PC-3 (cell line): ENCODE measurements around the gene PRELID1. TPM values are rescaled to one million over a fixed set of nuclear protein-coding genes. Genes with fewer than 3 reads are reported as not detected.

Experiments
- ATAC-seq: fragments of 200-7000 bp; cut with Tn5 transposase; 2 replicates; pipeline ENCODE4 v1.9.1; 2020; ENCODE audit warnings: mild to moderate bottlenecking, moderate library complexity
- BruUV-seq: library from RNA; stranded (reverse); fragments of 400-500 nt; replicated peaks from 2 replicates; lab custom pipeline; 2021; lab: Mats Ljungman, UMichigan
- CTCF ChIA-PET: fragments of 300-600 bp; sonication (Branson Sonifier 250); formaldehyde crosslinking; loops from one replicate; lab custom pipeline; 2022; ENCODE audit warnings: antibody characterized with exemption; lab: Charles Lee
- POLR2A ChIA-PET: fragments of 300-600 bp; sonication (Branson Sonifier 250); formaldehyde crosslinking; loops from one replicate; lab custom pipeline; 2022; ENCODE audit warnings: antibody characterized with exemption; ENCODE audit not compliant: unreplicated experiment; lab: Charles Lee
- DNase-seq: peaks from one replicate; pipeline ENCODE4 v3.0.0-alpha.2; 2015
- H2AFZ ChIP-seq: fragments of 300-600 bp; sonication (generic); 2 replicates; pipeline ENCODE4 v1.6.0; 2016; ENCODE audit warnings: antibody characterized with exemption, low read length
- H3F3A ChIP-seq: fragments of 300-600 bp; sonication (generic); one replicate; pipeline ENCODE4 v1.6.0; 2017; ENCODE audit warnings: antibody characterized with exemption, low read length, control low read depth, mild to moderate bottlenecking; ENCODE audit not compliant: unreplicated experiment
- H3K27ac ChIP-seq: fragments of 300-600 bp; sonication (generic); 2 replicates; pipeline ENCODE4 v1.5.1; 2016; ENCODE audit warnings: mild to moderate bottlenecking, low read length
- H3K27me3 ChIP-seq: fragments of 300-600 bp; sonication (generic); 2 replicates; pipeline ENCODE4 v1.6.1; 2016; ENCODE audit warnings: low read length, mixed read lengths
- H3K36me3 ChIP-seq: fragments of 300-600 bp; sonication (generic); 2 replicates; pipeline ENCODE4 v1.6.1; 2016; ENCODE audit warnings: low read depth, mixed run types, low read length, mixed read lengths
- H3K4me1 ChIP-seq: fragments of 300-600 bp; sonication (generic); 2 replicates; pipeline ENCODE4 v1.5.1; 2016; ENCODE audit warnings: low read length; ENCODE audit not compliant: insufficient read depth
- H3K4me2 ChIP-seq: fragments of 300-600 bp; sonication (generic); 2 replicates; pipeline ENCODE4 v1.6.0; 2016; ENCODE audit warnings: low read length
- H3K4me3 ChIP-seq: fragments of 300-600 bp; sonication (generic); 2 replicates; pipeline ENCODE4 v1.5.1; 2016; ENCODE audit warnings: mild to moderate bottlenecking, low read length, mixed read lengths
- H3K79me2 ChIP-seq: fragments of 300-600 bp; sonication (generic); 2 replicates; pipeline ENCODE4 v1.6.1; 2017; ENCODE audit warnings: low read length, mixed read lengths
- H3K9ac ChIP-seq: fragments of 300-600 bp; sonication (generic); 2 replicates; pipeline ENCODE4 v1.6.0; 2016; ENCODE audit warnings: mild to moderate bottlenecking, low read length
- H3K9me2 ChIP-seq: fragments of 300-600 bp; sonication (generic); replicated peaks from 2 replicates; pipeline ENCODE4 v1.6.1; 2016; ENCODE audit warnings: mixed run types, low read length, mixed read lengths
- H3K9me3 ChIP-seq: fragments of 300-600 bp; sonication (generic); 2 replicates; pipeline ENCODE4 v1.6.1; 2016; ENCODE audit warnings: low read length, mixed read lengths
- H4K20me1 ChIP-seq: fragments of 300-600 bp; sonication (generic); 2 replicates; pipeline ENCODE4 v1.6.1; 2016; ENCODE audit warnings: low read length, mixed read lengths
- EZH2 ChIP-seq: fragments of 300-600 bp; sonication (generic); IDR thresholded peaks from one replicate; pipeline ENCODE4 v1.6.1; 2017; ENCODE audit warnings: antibody characterized with exemption, mild to moderate bottlenecking, low read length; ENCODE audit not compliant: unreplicated experiment
- EZH2phosphoT487 ChIP-seq: fragments of 300-600 bp; sonication (generic); IDR thresholded peaks from 2 replicates; pipeline ENCODE4 v1.6.1; 2018; ENCODE audit warnings: mild to moderate bottlenecking, antibody characterized with exemption, low read length, borderline replicate concordance
- intact Hi-C: fragments of 100-400 bp; cut with micrococcal nuclease; formaldehyde crosslinking; loops from 2 replicates; pipeline ENCODE4 v1.9.0; 2023
- total RNA-seq: library from RNA; depleted of rRNA; stranded (reverse); fragments of >200 nt; gene quantifications from 2 replicates; pipeline ENCODE4 v1.2.3, GENCODE V29; 2014
- TF ChIP-seq, protein P1 (sequence below): fragments of 300-600 bp; sonication (generic); conservative IDR thresholded peaks from 2 replicates; pipeline ENCODE4 v1.5.1; 2017; ENCODE audit warnings: antibody characterized with exemption, low read depth, mild to moderate bottlenecking, low read length

Gene PRELID1
- total RNA-seq, 1 experiment from 2014 or later = 505 TPM

DNA sequence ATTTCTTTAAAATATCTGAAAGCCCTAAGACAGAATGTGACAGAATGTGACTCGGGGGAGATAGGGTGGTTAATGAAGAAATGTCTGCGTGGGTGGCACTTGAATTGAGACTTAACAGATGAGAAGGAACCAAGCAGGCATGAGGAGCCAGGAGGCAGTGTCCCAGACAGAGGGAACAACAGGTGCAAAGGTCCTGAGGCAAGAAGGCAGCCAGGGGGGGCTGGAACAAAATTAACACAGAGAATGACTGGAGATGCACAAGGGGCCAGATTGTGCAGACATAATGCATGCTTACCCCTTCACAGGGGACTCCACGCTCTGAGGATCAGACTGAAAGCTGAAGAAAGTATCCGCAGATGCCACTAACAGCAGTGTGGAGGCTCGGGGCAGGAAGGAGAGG is 46.2 kb downstream of the PRELID1 start:
- no peak for ATAC-seq
- CTCF ChIA-PET = no interaction called here
- no peak overlapping the region for H3K27ac ChIP-seq
- POLR2A ChIA-PET = no interaction called here
- H3K4me2 ChIP-seq = peak overlapping the region; percentile 96
- H3K27me3 ChIP-seq = no peaks in the 10 kb centered on the region
- DNase-seq = no peak
- no peaks in the 10 kb centered on the region for H3K9me2 ChIP-seq
- H3K79me2 ChIP-seq = peaks cover 64% of the 10 kb centered on the region
- peaks cover 36% of the 10 kb centered on the region for H3K4me1 ChIP-seq
- no TSS peak for BruUV-seq
- no peak overlapping the region for H2AFZ ChIP-seq
- H3K36me3 ChIP-seq = peaks cover 6% of the 10 kb centered on the region; the same call in 1 of the 2 replicates
- no peaks in the 10 kb centered on the region for H3K9me3 ChIP-seq
- peaks cover 8% of the 10 kb centered on the region for H3F3A ChIP-seq
- 0 out of 2 replicates have a peak, but pooled peaks cover 6% of the 10 kb centered on the region for H4K20me1 ChIP-seq
- intact Hi-C loops = loop anchor here (1.0 kb wide), 1 partner anchor 31 kb away; no protein-coding TSS in a partner anchor
- H3K9ac ChIP-seq = no peak overlapping the region
- TF ChIP-seq, protein P1, sequence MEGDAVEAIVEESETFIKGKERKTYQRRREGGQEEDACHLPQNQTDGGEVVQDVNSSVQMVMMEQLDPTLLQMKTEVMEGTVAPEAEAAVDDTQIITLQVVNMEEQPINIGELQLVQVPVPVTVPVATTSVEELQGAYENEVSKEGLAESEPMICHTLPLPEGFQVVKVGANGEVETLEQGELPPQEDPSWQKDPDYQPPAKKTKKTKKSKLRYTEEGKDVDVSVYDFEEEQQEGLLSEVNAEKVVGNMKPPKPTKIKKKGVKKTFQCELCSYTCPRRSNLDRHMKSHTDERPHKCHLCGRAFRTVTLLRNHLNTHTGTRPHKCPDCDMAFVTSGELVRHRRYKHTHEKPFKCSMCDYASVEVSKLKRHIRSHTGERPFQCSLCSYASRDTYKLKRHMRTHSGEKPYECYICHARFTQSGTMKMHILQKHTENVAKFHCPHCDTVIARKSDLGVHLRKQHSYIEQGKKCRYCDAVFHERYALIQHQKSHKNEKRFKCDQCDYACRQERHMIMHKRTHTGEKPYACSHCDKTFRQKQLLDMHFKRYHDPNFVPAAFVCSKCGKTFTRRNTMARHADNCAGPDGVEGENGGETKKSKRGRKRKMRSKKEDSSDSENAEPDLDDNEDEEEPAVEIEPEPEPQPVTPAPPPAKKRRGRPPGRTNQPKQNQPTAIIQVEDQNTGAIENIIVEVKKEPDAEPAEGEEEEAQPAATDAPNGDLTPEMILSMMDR = no peak
- no peak for TF ChIP-seq EZH2
- no peak for TF ChIP-seq EZH2phosphoT487
- H3K4me3 ChIP-seq = peak overlapping the region; percentile 93

DNA sequence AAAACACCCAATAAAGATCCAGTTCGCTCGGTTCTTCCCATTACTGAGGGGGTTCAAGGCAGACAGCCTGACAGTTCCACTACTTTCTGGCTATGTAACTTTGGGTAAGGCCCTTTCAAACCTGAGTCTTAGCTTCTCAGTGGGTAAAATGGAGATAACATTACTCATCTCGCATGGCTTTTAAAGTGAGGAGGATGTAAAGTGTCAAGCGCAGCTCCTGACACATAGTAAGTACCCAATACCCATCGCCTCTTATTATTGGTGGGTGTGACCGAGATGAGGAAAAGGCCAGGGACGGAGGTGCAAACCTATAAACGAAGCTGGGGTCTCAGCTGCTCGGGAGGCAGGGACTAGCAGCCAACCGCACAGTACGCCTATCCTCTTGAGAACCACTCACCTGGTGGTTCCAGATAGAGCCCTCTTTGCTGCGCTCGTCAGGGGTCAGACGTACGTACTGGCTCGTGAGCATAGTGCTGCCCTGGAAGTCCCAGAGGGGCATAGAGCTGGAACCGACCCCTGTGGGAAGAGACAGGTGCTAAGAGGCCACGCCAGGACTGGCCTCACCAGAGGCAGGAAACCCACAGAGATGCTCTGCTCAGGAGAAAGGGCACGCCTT is 47.3 kb downstream of the PRELID1 start:
- BruUV-seq = TSS peak; percentile 56
- Histone ChIP-seq H3K9ac (peak overlapping the region; percentile 95), H3K4me1 (peaks cover 36% of the 10 kb centered on the region), H3K4me3 (peak overlapping the region; percentile 93), H3K9me2 (no peaks in the 10 kb centered on the region), H2AFZ (peak overlapping the region; percentile 97; the same call in 1 of the 2 replicates), H3K27ac (peak overlapping the region; percentile 93), H3K4me2 (peak overlapping the region; percentile 96), H4K20me1 (0 out of 2 replicates have a peak, but pooled peaks cover 6% of the 10 kb centered on the region), H3K27me3 (no peaks in the 10 kb centered on the region), H3K36me3 (peaks cover 6% of the 10 kb centered on the region; the same call in 1 of the 2 replicates), H3F3A (peaks cover 8% of the 10 kb centered on the region), H3K9me3 (no peaks in the 10 kb centered on the region), H3K79me2 (peaks cover 56% of the 10 kb centered on the region)
- ChIA-PET POLR2A (no interaction called here), CTCF (interaction anchor here (0.6 to 1.6 kb wide), 2 partner anchors 20 to 39 kb away, joined by 4 to 7 read pairs; no protein-coding TSS in a partner anchor)
- intact Hi-C loops = no loop called here
- TF ChIP-seq, protein P1 = no peak
- TF ChIP-seq EZH2phosphoT487 (no peak), EZH2 (no peak)
- DNase-seq (peak; percentile 7), ATAC-seq (no peak)
